GM21528 (cell line): Measurements from ENCODE around the gene OR10G8.

Source experiments
- ATAC-seq: cut with Tn5 transposase; IDR thresholded peaks from one replicate; pipeline ENCODE4 v1.9.1; 2021; ENCODE audit warnings: mild to moderate bottlenecking, moderate library complexity; ENCODE audit not compliant: unreplicated experiment, low FRiP score

OR10G8 gene

GRCh38 chr11:124077266-124077665 is 50.7 kb downstream of the OR10G8 start:
- ATAC-seq = no peak

DNA sequence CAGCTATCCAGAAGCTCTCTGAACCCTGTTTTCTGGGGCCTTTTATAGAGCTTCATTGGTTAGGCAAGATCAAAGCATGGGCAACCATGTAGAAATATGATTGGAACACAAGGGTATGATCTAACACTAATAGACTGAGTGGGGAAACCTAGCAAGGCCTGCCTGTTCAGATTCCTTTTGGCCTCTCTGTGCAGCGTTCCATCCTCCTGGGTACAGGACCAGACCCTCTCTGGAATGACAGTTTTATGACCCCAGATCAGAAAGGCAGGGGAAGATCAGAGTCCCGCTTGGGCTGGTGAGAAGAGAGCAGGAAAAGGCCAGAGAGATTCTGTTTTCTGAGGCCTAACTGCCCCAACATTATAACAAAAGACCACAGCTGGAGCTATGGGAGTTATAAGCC is 52.0 kb downstream of the OR10G8 start:
- no peak for ATAC-seq

DNA sequence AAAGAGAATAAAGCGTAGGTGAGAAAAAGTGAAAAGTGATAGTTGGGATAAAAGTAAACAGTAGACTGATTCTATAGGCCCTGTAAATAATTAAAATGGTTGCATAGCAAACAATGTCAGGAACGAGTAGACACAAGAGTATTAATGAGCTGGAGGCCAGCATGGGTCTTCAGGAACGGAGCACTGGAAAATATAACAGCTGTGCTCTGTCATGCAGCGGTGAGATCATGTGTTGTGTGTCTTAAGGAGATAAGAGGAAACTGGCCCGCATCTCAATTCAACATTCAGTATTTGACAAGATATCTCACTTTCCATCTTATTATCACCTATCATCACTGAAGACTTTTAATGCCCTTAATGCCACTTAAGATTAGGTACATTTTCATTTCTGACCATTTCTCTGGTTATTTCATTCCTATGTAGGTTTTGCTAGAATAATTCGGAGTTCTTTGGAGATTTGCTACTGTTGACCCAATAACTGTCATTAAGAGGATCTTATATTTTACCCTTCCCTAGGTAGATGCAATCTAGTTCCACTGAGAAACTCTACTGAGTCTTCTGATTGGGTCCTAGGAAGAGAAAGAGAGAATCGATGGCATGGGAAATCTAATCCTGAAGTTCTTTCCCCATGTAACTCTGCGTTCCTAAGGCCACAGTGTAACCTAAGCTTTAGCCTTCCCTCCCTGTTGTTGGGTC is 53.2 kb downstream of the OR10G8 start:
- no peak for ATAC-seq
